MV-4-11 (cell line): ENCODE data around the gene TEKT5.
A peak's percentile ranks its signal among the peaks of the same experiment; 100 is the strongest.
"Not testable (repeated sequence)": the region's sequence is repeated elsewhere in the genome, so short reads cannot be mapped to it uniquely, and the experiment has no call there.

ENCODE experiments used
- DNase-seq: peaks from one replicate; lab custom pipeline; 2025; lab: John Stamatoyannopoulos, UW

TEKT5 gene

DNA sequence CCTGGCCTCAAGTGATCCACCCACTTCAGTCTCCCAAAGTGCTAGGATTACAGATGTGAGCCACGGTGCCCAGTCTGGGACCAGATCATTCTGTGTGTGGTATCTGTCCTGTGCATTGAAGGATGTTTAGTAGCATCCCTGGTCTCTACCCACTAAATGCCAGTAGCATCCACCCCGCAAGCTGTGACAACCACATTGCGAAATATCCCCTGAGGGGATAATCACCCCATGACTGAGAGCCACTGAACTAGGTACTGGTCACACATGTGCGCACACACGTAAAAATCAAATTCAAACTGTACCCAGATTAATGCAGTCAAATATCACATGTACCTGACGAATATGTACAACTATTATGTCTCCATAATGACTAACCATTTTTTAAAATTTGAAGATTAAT is 35.8 kb downstream of the TEKT5 start:
- peak; percentile 29 for DNase-seq

DNA sequence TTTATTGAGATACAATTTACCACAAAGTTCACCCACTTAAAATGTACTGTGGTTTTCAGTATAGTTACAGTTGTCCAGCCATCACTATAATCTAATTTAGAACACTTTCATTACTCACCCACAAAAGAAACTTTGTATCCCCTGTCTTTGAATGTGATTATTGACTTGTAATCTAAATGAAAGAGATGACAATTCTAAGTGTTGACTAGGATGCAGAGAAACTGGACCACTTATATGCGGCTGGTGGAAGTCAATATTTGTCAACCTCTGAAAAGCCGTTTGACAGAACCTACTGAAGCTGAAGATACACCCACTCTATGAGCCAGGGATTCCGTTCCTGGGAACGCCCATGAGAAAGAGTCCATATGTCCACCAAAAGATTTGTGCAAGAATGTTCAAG is 36.8 kb downstream of the TEKT5 start:
- DNase-seq: no peak

DNA sequence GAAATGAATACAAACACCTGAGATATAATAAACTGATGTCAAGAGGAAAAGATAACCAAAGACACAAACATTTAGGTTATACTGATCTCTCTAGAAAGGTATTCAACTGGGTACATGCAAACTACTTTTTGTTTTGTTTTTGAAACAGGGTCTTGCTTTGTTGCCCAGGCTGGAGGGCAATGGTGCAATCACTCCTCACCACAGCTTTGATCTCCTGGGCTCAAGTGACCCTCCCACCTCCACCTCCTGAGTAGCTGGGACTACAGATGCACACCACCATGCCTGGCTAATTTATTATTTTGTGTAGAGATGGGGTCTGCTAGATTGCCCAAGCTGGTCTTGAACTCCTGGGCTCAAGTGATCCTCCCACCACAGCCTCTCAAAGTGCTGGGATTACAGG is 38.1 kb downstream of the TEKT5 start:
- DNase-seq: no peak

DNA sequence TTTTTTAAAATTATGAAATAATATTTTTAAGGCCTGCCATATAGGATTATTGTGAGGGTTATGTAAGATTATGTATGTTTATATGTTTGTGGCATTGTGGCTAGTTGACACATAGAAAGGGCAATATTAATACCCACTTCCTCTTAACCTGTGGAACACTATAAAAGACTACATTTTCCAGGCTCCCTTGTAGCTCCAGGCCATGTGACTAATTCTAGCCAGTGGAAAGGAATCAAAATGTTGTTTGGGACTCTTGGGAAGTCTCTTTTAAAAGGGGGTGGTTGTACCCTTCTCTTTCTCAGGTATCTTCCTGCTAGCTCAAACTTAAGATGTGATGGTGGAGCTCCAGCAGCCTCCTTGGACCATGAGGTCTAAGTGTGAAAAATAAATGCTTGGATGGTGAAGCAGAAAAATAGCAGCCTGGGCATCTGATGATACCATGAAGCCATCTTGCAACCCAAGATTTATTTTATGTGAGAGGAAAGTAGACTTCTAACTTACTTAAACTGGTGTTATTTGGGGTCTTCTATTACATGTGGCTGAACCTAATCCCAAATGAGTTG is 39.2 kb downstream of the TEKT5 start:
- peak; percentile 65 for DNase-seq

DNA sequence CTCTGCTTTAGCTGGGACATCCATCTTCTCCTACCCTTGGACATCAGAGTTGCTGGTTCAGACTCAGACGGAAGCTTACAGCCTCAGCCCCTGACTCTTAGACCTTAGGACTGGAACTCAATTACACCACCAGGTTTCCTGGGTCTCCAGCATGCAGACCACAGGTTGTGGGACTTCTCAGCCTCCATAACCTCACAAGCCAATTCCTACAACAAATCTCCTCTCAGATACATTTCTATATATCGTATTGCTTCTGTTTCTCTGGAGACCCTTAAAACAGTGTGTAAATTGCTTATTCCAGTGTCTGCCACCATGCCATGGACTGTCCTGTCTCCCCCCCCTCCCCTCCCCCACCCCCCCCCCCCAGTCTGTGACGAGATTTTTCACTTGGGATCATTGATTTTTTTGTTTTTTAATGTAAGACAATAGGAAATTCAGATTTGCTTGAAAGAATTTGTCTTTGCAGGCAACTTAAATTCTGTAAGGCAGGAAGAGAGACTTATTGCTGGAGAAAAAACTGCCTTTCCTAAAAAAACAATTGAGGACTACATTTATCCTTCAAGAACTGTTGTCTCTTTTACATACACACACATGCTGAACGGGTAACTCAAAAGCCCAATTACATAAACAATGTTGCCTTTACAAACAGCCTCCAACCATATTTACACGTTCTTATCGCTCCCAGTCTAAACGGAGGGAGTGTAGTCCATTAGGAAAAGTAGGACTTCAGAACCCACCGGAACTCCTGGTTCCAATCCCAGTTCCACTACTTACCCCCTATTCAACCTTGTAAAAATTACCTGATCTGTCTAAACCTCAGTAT is 39.9 kb downstream of the TEKT5 start:
- no peak for DNase-seq

DNA sequence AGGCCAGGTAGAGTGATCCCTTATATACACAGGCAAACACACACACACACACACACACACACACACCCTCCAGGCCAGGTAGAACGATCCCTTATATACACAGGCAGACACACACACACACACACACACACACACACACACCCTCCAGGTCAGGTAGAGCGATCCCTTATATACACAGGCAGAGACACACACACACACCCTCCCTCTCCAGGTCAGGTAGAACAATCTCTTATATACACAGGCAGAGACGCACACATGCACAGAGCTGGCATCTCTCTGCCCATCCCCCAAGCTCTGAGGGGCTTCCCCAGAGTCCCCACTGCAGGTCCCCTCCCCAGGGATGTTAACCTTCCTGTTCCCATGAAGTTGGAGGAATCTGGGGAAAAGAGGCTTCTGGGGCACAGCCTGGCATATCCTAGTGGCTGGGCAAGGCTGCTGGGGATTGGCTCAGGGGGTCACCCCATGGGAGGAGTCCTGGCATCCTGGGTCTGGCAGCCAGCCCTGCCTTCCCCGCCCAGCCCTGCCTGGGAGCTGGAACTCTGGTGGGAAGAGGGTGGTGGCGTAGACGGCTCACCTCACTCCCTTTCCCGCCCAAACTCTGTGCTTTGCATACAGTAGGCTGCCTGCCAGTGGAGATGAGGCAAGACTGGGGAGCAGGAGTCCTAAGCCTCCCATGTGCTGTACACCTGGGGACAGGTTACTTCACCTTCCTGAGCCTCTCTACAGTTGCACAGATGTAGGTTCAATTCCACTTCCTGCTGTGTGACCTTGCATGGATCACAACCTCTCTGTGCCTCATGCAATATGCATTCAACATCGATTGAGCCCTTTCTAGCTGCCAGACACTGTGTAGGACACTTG is 41.8 kb downstream of the TEKT5 start:
- DNase-seq: no peak

DNA sequence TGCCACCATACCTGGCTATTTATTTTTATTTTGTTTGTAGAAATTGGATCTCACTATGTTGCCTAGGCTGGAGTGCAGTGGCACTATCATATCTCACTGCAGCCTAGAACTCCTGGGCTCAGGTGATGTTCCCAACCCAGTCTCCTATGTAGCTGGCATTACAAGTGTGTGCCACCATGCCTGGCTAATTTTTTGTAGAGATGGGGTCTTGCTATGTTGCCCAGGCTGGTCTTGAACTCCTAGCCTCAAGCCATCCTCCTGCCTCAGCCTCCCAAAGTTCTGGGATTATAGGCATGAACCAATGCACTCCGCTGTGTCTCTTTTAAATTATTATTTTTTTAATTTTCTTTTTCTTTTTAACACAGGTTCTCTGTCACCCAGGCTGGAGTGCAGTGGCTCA is 45.6 kb downstream of the TEKT5 start:
- DNase-seq: not testable (repeated sequence)

DNA sequence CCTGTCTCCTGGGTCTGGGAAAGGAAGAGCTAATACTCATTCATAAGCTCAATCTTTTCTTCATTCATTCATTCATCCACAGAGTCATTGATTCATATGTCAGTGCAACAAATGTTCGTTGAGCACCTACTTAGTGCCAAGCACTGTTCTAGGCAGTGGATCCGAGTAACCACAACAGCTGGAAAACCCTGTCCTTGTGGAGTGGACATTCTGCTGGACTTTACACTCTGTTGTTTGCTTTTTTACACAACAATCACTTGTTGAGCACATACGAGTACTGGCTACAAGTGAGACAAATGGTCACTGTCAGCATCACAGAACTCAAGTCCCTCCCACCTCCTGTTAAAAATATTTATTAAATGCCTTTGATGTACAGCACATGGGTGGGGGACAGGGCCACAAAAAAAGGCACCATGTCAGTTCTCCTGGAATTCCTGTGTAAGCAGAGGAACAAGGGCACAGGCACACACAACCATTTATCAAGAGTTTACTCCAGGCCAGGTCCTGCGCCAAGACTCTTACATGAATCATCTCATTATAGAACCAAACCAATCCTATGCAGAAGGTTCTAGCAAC is 46.9 kb downstream of the TEKT5 start:
- no peak for DNase-seq

DNA sequence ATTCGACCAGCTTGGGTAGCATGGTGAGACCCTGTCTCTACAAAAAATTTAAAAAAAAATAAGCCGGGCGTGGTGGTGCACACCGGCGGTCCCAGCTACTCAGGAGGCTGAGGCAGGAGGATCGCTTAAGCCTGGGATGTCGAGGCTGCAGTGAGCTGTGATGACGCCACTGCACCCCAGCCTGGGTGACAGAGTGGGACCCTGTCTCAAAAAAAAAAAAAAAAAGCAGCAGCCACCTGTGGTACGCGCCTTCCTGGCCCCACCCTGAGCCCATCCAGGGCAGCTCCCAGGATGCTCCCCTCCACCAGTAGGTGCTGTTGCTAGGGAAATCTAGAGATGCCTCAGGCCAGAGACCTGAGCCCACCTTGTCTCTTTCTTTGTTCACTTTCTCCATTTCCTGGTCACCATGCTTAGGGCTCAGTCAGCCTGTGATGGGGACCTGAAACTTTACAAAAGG is 47.4 kb downstream of the TEKT5 start:
- DNase-seq: no peak

DNA sequence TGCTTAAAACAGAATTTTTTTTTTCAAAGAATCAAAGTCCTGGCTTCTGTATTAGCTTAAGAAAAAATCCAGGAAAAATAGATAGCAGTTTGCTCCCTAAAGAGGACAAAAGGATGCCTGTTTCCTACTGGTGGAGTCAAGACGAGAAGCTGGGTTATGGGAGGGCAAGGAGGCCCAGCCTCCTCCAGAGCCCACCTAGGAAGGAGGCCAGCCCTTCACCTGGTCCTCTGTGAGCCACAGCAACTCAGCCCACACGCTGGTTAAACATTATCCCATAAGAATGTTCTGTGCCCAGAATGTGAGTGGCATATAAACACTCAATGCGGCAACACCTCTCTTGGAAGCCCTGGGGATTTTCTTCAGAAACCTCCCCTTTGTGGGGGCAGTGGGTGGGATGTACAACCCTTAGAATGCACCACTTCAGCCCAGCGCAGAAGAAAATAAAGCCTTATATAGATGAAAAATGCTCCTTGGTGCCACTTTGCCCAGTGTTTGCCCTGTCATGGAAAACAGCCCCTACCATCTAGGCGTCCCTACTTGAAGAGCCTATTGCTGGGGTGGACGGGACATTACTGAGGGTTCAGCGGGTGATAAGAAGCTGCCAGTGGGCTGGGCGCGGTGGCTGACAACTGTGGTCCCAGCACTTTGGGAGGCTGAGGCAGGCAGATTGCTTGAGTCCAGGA is 48.0 kb downstream of the TEKT5 start:
- DNase-seq: no peak

DNA sequence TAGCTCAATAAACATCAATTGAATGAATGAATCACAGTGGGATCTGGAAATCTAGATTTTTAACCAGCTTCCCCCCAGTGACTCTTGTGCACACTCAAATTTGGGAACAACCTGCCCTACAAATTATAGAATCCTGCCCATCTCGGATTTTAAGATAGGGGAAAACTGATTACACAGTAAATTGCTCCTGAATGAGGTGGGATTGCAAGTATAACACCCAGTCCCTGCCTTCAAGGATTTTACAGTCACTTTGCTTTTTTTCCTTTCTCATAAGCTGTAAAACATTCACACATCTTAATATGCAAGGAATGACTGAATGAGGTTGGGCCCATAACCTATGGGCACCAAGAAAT is 48.5 kb downstream of the TEKT5 start:
- DNase-seq: no peak

DNA sequence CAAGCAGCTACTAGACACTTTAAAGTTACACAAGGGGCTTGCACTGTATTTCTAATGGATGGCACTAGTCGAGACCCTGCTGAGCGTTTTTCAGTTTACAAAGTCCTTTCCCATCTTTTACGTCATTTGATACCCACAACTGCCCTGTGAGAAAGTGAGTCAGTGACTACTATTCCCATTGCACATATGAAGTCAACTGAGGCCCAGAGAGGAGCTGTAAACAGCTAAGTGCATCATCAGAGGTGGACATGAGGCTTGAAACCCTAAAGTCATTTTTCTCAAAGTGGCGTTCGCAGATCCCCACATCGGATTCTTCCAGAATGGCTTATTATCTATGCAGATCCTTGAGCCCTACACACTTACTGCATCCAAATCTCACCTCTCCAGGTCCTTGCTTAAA is 50.6 kb downstream of the TEKT5 start:
- DNase-seq: no peak

DNA sequence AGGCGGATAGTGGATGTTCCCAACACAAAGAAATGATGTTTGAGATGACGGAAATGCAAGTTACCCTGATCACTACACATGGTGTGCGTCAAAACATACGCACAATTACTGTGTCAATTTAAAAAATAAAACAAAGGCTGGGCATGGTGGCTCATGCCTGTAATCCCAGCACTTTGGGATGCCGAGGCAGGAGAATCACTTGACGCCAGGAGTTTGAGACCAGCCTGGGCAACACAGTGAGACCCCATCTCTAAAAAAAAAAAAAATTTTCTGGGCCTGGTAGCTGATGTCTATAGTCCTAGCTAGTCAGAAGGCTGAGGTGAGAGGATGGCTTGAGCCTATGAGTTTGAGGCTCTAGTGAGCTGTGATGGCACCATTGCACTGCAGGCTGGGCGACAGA is 51.8 kb downstream of the TEKT5 start:
- DNase-seq: no peak

DNA sequence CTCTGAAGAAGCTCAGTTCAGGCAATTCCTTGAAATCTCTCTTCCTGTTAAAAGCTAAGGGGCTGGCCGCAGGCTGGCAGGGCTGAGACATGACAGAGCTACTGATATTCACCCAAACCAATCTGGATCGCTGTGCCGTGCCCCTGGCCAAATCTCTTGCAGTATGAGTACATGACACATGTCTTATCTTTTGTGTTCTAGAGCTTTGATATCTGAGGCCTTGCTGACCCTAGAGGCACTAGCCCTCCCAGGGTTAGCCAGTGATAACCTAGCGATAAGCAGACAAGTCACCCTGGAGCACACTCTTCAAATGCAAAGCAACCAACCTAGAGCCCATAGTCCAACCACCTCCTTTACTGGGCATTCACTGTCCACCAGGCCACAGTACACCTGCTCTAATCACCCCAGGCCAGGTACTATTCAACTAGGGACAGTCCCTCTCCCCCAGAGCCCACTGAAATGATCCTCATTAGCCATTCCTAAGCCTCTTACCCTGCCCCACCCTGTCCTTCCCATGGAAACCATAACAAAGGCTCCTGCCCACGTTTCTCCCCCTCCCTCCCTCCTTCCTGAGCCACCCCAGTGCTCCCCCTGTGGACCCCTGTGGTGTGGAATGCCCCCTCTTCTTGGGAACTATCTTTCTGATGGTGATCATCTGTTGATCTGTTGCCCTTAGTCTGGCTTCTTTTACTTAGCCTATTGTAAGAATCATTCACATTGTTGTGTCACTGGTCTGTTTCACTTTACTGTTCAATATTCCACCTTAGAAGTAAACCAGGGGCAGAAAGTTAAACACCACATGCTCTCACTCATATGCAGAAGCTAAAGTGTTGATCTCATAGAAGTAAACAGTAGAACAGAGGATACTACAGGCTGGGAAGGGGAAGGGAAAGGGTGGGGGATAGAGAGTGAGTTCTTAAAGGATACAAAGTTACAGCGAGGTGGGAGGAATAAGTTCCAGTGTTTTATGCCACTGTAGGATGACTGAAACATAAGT is 52.5 kb downstream of the TEKT5 start:
- DNase-seq: no peak

DNA sequence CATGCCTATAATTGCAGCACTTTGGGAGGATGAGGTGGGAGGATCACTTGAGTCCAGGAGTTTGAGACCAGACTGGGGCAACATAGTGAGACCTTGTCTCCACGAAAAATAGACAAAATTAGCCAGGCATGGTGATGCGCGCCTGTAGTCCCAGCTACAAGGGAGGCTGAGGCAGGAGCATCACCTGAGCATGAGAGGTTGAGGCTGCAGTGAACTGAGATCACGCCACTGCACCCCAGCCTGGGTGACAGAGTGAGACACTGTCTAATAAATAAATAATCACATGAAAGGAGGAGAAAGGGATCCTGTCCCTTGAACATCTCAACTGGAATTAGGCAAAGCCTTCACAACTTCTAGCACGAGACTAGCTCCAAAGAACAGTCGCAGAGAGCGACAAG is 53.2 kb downstream of the TEKT5 start:
- no peak for DNase-seq

DNA sequence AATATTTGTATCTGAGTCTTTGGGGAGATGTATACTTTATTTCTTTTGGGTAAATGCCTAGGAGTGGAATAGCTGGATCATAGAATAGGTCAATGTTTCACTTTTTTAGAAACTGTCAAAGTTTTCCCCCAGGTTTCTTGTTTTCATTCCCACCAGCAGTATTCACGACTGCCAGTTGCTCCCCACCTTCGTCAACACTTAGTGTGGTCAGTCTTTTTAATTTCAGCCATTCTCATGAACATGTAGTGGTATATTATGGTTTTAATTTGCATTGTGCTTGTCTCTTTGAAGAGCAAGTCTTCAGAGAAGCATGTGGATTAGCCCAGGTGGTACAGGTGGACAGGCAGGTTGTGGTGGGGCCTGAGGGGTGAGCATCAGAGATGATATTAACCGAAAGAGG is 53.8 kb downstream of the TEKT5 start:
- DNase-seq: no peak

DNA sequence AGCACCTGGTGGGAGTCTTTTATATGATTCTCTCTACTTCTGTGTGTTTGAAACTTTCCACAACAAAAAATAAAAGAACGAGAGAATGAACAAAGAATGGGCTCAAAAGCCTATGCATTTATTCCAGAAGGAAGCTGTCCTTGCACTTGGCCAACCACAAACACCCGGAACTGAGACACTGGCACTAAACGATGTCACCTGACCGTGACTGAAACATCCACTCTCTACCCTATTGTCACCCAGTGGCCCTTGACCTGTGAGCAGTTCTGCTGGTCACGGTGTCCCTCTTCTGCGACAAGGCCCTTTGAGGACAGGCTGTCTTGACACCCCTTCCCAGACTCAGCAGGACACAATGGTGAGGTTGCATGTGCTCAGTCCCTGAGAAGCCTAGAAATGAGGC is 56.6 kb downstream of the TEKT5 start:
- peak; percentile 20 for DNase-seq

DNA sequence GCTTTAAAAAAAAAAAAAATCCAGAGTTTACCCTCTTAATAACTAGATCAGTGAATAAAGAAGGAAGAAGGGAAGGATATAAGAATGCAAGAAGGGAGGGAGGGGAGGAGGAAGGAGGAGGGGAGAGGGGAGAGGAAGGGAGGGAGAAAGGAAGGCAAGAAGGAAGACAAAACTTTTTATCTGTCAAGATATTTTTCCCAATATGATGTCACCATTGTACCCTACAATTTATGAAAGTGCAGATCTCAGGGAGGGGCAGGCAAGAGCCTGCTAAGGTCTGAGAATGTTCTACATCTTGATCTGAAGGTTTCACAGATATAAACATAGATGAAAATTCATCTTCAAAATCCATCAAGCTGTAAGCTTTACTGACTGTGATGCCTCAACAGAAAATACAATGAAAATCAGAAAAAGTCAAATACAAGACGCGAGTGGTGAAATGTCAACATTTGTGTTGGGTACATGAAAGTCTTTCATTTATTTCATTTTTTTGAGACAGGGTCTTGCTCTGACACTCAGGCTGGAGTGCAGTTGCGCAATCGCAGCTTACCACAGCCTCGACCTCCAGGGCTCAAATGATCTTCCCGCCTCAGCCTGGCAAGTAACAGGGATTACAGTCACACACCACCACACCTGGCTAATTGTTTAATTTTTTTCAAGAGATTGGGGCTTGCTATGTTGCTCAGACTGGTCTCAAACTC is 57.2 kb downstream of the TEKT5 start:
- DNase-seq: peak; percentile 23

DNA sequence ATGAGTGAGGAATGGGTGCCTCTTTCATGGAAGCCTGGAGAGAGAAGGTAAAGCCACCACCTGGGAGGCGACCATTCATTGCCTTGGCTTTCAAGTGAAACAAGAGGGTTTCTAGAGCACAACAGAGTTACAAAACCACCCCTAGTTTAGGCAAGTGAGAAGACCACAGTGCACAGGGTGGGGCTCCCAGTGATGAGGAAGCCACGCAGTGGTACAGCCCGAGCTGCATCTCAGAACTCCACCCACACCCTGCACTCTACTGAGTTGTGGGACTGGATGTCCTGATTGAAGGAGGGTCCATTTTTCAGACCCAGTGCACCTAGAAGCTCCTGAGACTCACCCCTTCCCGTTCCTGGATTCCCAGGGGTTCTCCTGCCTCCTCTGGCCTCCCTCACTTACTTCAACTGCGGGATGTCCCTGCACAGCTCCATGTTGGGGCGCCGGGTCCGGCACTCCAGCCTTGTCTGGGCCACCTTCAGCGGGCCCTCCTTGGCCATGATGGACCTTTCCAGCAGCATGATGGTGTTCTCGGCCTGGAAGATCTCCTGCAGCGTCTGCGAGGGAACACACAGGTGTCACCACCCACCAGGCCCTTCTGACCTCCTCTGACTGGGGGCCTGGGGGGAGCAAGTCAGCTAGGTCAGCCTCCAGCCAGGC is 59.2 kb downstream of the TEKT5 start:
- peak; percentile 62 for DNase-seq

DNA sequence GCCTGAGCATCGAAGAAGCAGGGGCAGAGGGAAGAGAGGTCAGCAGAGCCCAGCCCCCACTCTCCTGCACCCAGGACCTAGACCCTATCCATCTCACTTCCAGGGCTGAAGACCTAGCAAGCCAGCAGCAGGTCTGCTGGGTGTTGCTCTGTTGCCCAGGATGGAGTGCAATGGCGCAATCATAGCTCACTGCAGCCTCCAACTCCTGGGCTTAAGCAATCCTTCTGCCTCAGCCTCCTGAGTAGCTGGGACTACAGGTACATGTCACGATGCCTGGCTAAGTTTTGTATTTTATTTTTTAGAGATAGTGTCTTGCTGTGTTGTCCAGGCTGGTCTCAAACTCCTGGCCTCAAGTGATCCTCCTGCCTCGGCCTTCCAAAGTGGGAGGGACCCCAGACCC is 61.3 kb downstream of the TEKT5 start:
- not testable (repeated sequence) for DNase-seq
